Body of pancreas (tissue), 4 donors: ENCODE measurements around the gene CPZ.

Experiments
- POLR2A ChIP-seq, 3 donors: fragments of 450-650 bp; IDR thresholded peaks; one replicate each; pipeline ENCODE4 v1.6.1; 2016; ENCODE audit warnings: antibody characterized with exemption in 3 of 3, mild to moderate bottlenecking in 2 of 3
- TF ChIP-seq, protein P1 (sequence below), 7 experiments: fragments of 450-650 bp in 4 of 7; fragments of 200-600 bp in 3 of 7; sonication (generic) in 3 of 7; IDR thresholded peaks; one replicate each; pipeline ENCODE4 v1.5.1; 2016 to 2019; ENCODE audit warnings: antibody characterized with exemption in 7 of 7

- TF ChIP-seq, protein P1, sequence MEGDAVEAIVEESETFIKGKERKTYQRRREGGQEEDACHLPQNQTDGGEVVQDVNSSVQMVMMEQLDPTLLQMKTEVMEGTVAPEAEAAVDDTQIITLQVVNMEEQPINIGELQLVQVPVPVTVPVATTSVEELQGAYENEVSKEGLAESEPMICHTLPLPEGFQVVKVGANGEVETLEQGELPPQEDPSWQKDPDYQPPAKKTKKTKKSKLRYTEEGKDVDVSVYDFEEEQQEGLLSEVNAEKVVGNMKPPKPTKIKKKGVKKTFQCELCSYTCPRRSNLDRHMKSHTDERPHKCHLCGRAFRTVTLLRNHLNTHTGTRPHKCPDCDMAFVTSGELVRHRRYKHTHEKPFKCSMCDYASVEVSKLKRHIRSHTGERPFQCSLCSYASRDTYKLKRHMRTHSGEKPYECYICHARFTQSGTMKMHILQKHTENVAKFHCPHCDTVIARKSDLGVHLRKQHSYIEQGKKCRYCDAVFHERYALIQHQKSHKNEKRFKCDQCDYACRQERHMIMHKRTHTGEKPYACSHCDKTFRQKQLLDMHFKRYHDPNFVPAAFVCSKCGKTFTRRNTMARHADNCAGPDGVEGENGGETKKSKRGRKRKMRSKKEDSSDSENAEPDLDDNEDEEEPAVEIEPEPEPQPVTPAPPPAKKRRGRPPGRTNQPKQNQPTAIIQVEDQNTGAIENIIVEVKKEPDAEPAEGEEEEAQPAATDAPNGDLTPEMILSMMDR (IDR thresholded peaks at IDR 0.05) = no peak
- no peak for TF ChIP-seq POLR2A (IDR thresholded peaks at IDR 0.05)
Observed at GRCh38 chr4:8573266-8573665, 19.3 kb upstream of the CPZ start.
